Breast epithelium (tissue), 3 donors: ENCODE data around the gene CAMK2B.

Source experiments
- CTCF ChIP-seq, 3 donors: fragments of 450-650 bp; IDR thresholded peaks; one replicate each; pipeline ENCODE4 v1.5.1; 2016 to 2017; ENCODE audit warnings: antibody characterized with exemption in 3 of 3, mild to moderate bottlenecking in 3 of 3, moderate library complexity in 3 of 3
- POLR2A ChIP-seq: fragments of 450-650 bp; IDR thresholded peaks from one replicate; pipeline ENCODE4 v1.6.1; 2016; ENCODE audit warnings: antibody characterized with exemption, mild to moderate bottlenecking, moderate library complexity
- POLR2AphosphoS5 ChIP-seq, 3 donors: sonication (generic); formaldehyde crosslinking; IDR thresholded peaks; one replicate each; pipeline ENCODE4 v1.6.1; 2017; ENCODE audit warnings: antibody characterized with exemption in 3 of 3

- TF ChIP-seq POLR2A (no peak), POLR2AphosphoS5 (IDR thresholded peaks at IDR 0.05) (no peak), CTCF (IDR thresholded peaks at IDR 0.05) (no peak)
Measured at GRCh38 chr7:44185729-44186128, 139.7 kb downstream of the CAMK2B start.
